Measurements from ENCODE around the gene NUP107. TPM values are rescaled to one million over a fixed set of nuclear protein-coding genes. Genes with fewer than 3 reads are reported as not detected.

Gene NUP107
- polyA plus RNA-seq, 3 donors = 69.3 to 79.3 (median 74.7) TPM

DNA sequence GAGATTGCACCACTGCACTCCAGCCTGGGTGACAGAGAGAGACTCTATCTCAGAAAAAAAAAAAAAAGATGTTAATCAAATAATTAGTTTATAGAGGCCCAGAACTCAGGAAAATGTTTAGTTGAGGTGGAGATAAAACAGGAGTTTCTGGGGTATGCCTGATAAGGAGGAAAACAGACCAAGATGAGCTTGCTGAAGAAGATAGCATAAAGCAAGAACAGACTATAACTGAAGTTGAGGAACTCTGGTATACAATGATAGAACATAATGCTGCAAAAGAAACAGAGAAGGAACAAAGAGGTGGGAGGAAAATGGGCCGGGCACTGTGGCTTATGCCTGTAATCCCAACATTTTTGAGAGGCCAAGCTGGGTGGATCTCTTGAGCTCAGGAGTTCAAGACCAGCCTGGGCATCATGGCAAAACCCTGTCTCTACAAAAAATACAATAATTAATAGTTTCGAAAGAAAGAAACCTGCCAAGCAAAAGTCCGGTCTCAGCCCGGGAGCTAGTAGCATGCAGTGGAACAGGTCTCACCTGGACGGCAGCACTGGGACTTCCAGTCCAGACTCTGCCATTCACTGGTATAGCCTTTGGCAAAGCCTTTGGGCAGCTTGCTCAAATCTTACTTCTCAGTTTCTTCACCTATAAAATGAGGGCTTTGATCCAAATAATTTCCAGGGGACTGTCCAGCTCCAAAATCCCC lies 84.6 kb downstream of the NUP107 start:
- no peak for DNase-seq (ENCODE audit: low read depth in 3 of 3, low spot score in 2 of 3)

DNA sequence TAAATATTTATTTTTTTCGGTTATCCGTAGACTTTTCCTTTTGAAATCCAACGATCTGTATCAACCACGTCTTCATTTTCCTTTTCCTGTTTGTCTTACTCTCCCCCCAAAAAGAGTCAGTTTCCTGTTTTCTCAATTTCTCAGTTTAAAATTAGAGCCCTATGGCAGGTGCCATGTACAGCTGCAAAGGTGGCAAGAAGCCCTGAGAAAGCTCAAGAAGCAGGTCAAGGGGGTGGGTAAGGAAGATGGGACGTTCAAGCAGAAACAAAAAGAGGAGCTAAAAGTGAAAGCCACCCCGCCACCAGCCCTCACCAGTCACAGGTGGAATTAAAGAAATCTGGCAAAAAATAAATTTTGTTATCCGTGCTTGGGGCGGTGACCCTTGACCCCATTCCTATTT lies 85.9 kb downstream of the NUP107 start:
- no peak for DNase-seq (ENCODE audit: low read depth in 3 of 3, low spot score in 2 of 3)

GRCh38 chr12:68773582-68773981 lies 86.8 kb downstream of the NUP107 start:
- no peak for DNase-seq (ENCODE audit: low read depth in 3 of 3, low spot score in 2 of 3)

GRCh38 chr12:68775121-68775630 lies 88.4 kb downstream of the NUP107 start:
- no peak for DNase-seq (ENCODE audit: low read depth in 3 of 3, low spot score in 2 of 3)

DNA sequence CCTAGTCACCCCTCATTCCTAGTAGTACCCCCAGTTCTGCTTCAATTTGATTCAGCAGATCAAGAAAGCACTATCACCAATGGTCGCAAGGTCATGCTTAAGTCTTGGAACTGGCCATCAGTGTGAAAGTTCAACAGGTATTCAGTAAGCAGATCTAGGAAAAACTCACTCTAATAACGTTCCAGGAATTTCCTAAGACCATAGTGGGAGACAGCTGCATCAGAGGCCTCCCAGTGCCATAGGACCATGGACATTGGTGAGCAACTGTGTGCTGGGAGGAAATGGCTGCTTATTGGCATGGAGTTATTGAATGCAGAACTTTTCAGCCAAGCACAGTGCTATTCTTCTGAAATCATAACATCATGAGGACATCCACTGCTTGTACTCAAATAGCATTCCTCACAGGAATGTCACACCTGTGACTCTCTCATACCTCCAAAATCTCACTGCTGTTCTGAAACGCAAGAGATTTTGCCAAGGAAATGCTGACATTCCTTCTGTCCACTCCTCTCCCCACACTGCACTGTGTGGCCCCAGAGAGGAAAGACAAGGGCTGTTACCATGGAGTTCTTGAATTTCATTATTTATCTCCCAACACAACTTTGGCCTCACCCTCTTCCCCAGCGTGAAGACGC lies 90.3 kb downstream of the NUP107 start:
- no peak for DNase-seq (ENCODE audit: low read depth in 3 of 3, low spot score in 2 of 3)

- no peak for DNase-seq (ENCODE audit: low read depth in 3 of 3, low spot score in 2 of 3)
Observed at GRCh38 chr12:68779280-68779679, 92.5 kb downstream of the NUP107 start.

- DNase-seq (ENCODE audit: low read depth in 3 of 3, low spot score in 2 of 3) = no peak
Observed at GRCh38 chr12:68780731-68781130, 94.0 kb downstream of the NUP107 start.

DNA sequence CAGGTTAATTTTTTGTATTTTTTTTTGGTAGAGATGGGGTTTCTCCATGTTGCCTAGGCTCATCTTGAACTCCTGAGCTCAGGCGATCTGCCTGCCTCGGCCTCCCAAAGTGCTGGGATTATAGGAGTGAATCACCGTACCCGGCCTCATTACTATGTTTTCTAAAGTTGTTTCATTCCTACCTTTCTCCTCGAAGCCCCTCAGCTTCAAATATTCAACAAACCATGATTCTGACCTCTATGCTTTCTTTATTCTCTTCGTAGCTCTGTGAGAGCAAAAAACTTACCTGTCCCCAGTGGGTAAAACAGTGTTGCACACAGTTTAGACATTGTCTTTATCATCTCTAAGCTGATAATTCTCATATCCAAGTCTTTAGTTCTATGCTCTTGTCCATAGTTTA lies 95.0 kb downstream of the NUP107 start:
- no peak for DNase-seq (ENCODE audit: low read depth in 3 of 3, low spot score in 2 of 3)

DNA sequence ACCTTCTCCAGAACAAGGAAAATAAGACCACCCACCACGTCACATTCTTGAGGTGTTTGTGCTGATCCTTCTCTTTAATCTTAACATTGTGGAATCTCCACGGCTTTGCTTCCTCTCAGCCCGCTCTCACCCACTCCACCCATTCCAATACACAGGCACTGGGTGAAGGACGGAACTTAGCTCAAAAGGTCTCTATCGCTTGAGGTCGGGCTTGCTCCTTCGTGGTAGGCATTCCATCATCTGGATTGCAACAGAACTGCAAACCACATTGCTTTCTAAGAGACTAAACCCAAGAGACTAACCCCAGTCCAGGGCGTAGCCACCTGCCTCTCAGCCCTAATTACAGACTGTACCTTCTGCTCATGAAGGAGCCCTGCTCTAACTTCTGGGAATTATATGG lies 97.2 kb downstream of the NUP107 start:
- DNase-seq (ENCODE audit: low read depth in 3 of 3, low spot score in 2 of 3) = no peak

GRCh38 chr12:68785358-68785757 lies 98.6 kb downstream of the NUP107 start:
- no peak for DNase-seq (ENCODE audit: low read depth in 3 of 3, low spot score in 2 of 3)

GRCh38 chr12:68785823-68786222 lies 99.0 kb downstream of the NUP107 start:
- no peak for DNase-seq (ENCODE audit: low read depth in 3 of 3, low spot score in 2 of 3)

DNA sequence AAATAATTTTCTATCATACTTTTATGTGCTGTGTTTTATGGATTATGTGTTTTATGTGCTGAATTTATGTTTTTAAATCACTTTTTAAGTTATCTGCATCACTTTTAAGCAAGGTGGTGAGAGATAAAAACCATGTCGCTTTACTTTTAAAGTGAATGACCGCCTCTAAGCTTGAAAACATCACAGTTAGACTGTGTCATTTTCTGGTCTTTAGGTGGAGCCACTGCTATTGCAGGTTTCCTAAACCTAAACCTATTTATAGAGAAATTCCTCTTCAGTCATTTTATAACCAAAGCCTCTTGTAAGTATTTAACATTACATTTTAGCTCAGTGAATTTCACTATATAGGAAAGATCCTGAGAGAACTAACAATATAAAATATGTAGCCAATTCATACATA lies 100.2 kb downstream of the NUP107 start:
- DNase-seq (ENCODE audit: low read depth in 3 of 3, low spot score in 2 of 3) = no peak

DNA sequence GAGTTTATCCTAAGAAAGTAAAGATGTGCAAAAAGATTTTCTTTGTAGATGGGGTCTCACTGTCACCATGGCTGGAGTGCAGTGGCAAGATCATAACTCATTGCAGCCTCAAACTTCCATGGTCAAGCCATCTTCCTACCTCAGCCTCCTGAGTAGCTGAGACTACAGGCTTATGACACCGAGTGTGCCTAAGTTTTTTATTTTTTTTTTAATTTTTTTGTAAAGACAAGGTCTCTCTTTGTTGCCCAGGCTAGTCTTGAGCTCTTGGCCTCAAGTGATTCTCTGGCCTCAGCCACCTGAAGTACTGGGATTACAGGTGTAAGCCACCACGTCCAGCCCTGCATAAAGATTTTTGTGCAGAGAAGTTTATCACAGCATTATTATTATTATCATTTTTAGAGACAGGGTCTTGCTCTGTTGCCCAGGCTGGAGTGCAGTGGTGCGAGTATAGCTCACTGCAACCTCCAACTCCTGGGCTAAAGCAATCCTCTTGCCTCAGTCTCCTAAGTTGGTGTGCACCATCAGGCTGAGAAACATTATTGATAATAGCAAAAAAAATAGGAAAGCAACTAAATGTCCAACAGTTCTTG lies 101.9 kb downstream of the NUP107 start:
- no peak for DNase-seq (ENCODE audit: low read depth in 3 of 3, low spot score in 2 of 3)

DNA sequence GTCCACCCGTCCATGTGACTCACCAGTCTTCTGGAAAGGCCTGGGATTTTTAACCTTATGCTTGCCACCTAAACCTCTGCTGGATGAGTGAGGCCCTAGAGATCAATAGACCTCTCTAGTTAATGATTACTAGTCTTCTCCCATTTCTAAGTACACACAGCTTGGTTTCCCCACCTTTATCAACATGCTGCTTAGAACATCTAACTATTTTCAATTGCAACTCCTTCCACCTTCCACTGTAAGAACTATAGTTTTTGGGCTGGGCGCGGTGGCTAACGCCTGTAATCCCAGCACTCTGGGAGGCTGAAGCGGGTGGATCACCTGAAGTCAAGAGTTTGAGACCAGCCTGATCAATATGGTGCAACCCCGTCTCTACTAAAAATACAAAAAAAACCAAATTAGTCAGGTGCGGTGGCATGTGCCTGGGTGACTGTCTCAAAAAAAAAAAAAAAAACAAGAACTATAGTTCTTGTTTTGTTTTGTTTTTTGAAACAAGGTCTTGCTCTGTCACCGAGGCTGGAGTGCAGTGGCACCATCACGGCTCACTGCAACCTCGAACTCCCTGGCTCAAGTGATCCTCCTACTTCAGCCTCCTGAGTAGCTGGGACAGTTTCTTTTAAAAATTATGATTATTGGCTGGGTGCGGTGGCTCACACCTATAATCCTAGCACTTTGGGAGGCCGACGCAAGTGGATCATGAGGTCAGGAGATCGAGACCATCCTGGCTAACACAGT lies 102.5 kb downstream of the NUP107 start:
- DNase-seq (ENCODE audit: low read depth in 3 of 3, low spot score in 2 of 3) = no peak

- DNase-seq (ENCODE audit: low read depth in 3 of 3, low spot score in 2 of 3) = no peak
Observed at GRCh38 chr12:68790081-68790951, 103.5 kb downstream of the NUP107 start.

GRCh38 chr12:68790952-68791234 lies 104.1 kb downstream of the NUP107 start:
- DNase-seq (ENCODE audit: low read depth in 3 of 3, low spot score in 2 of 3) = no peak

- no peak for DNase-seq (ENCODE audit: low read depth in 3 of 3, low spot score in 2 of 3)
Observed at GRCh38 chr12:68791897-68792481, 105.2 kb downstream of the NUP107 start.

- no peak for DNase-seq (ENCODE audit: low read depth in 3 of 3, low spot score in 2 of 3)
Observed at GRCh38 chr12:68792952-68793351, 106.2 kb downstream of the NUP107 start.

GRCh38 chr12:68793436-68793835 lies 106.7 kb downstream of the NUP107 start:
- no peak for DNase-seq (ENCODE audit: low read depth in 3 of 3, low spot score in 2 of 3)

DNA sequence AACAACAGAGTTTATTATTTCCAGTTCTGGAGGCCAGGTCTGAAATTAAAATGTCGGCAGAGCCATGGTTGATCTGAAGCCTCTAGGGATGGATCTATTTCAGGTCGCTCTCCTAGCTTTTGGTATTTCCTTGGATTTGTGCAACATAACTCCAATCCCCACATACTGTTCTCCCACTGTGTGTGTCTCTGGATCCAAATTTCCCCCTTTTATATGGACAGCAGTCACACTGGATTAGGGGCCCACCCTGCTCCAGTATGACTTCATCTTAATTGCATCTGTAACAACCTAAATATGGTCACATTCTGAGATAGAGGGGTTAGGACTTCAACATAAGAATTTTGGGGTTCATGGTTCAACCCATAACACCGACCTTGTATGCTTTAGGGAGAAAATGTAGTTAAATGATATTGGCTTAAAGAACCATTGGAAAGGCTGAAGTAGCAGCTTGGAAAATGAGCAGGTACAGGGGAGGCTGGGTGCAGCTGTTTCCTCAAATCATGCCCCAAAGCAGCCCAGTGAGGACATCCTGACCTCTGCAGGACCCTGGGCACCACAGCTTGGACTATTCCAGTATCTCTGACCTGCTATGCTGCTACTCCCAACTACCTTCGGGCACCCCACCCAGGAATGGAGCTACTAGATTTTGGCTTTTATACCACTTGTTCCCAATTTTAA lies 107.3 kb downstream of the NUP107 start:
- DNase-seq (ENCODE audit: low read depth in 3 of 3, low spot score in 2 of 3) = no peak

Data from right renal cortex interstitium (tissue), 3 donors.